Keratinocyte (primary cell): ENCODE data around the gene RPL37A. TPM values are rescaled to one million over a fixed set of nuclear protein-coding genes. Genes with fewer than 3 reads are reported as not detected.

Experiments
- DNase-seq: peaks from one replicate; pipeline ENCODE4 v3.0.0-alpha.2; 2011; ENCODE audit warnings: low read depth, missing footprints, low spot score
- FAIRE-seq: peaks from 2 replicates; lab custom pipeline; 2011; peaks lifted over from hg19 to GRCh38; lab: Jason Lieb, UNC
- H2AFZ ChIP-seq: 2 replicates; pipeline ENCODE4 v1.6.0; 2012; ENCODE audit warnings: low read length, control low read depth, inconsistent platforms; ENCODE audit not compliant: control insufficient read depth
- H3K27ac ChIP-seq: 2 replicates; pipeline ENCODE4 v1.5.1; 2011; ENCODE audit warnings: low read length; ENCODE audit not compliant: control insufficient read depth, insufficient read depth
- H3K27me3 ChIP-seq: 3 replicates; pipeline ENCODE4 v1.6.0; 2011; ENCODE audit warnings: low read length; ENCODE audit not compliant: control insufficient read depth, insufficient read depth; ENCODE audit errors: extremely low read depth
- H3K36me3 ChIP-seq, 2 experiments: 2 replicates in 1 of 2; 3 replicates in 1 of 2; pipeline ENCODE4 v1.5.1; 2011; ENCODE audit warnings: low read length in 2 of 2, mild to moderate bottlenecking in 1 of 2; ENCODE audit not compliant: control insufficient read depth in 2 of 2, insufficient read depth in 2 of 2; ENCODE audit errors: extremely low read depth in 1 of 2
- H3K4me1 ChIP-seq: 3 replicates; pipeline ENCODE4 v1.5.1; 2011; ENCODE audit warnings: low read length; ENCODE audit not compliant: control insufficient read depth, insufficient read depth; ENCODE audit errors: extremely low read depth
- H3K4me2 ChIP-seq: 3 replicates; pipeline ENCODE4 v1.6.0; 2011; ENCODE audit warnings: low read depth, low read length; ENCODE audit not compliant: control insufficient read depth, insufficient read depth; ENCODE audit errors: extremely low read depth
- H3K4me3 ChIP-seq, 3 experiments: fragments of 200-600 bp in 1 of 3; sonication (generic) in 1 of 3; 2 replicates in 2 of 3; 3 replicates in 1 of 3; pipeline ENCODE4 v1.5.1; 2011 to 2016; ENCODE audit warnings: low read length in 3 of 3, mild to moderate bottlenecking in 3 of 3, control low read depth in 2 of 3, inconsistent platforms in 1 of 3, low read depth in 1 of 3, mixed read lengths in 1 of 3, mixed run types in 1 of 3, moderate library complexity in 1 of 3; ENCODE audit not compliant: control insufficient read depth in 2 of 3, insufficient read depth in 2 of 3; ENCODE audit errors: extremely low read depth in 1 of 3
- H3K79me2 ChIP-seq: 2 replicates; pipeline ENCODE4 v1.6.0; 2012; ENCODE audit warnings: low read length; ENCODE audit not compliant: control insufficient read depth, insufficient read depth
- H3K9ac ChIP-seq: 3 replicates; pipeline ENCODE4 v1.6.0; 2011; ENCODE audit warnings: low read length; ENCODE audit not compliant: control insufficient read depth, insufficient read depth; ENCODE audit errors: extremely low read depth
- H3K9me1 ChIP-seq: 3 replicates; pipeline ENCODE4 v1.6.0; 2011; ENCODE audit warnings: low read length; ENCODE audit not compliant: control insufficient read depth, insufficient read depth; ENCODE audit errors: extremely low read depth
- H3K9me3 ChIP-seq: 2 replicates; pipeline ENCODE4 v1.5.1; 2012; ENCODE audit warnings: low read depth, low read length; ENCODE audit not compliant: control insufficient read depth
- H4K20me1 ChIP-seq: 3 replicates; pipeline ENCODE4 v1.6.0; 2011; ENCODE audit warnings: low read length; ENCODE audit not compliant: control insufficient read depth, insufficient read depth; ENCODE audit errors: extremely low read depth
- EZH2 ChIP-seq: IDR thresholded peaks from one replicate; pipeline ENCODE4 v1.6.1; 2012; ENCODE audit warnings: inconsistent platforms, mild to moderate bottlenecking, low read length, moderate library complexity
- dilution Hi-C: fragments of 300-500 bp; cut with MboI; formaldehyde crosslinking; loops from one replicate; pipeline ENCODE4 v1.7.0; 2020; ENCODE audit warnings: low sequenced_read_pairs; ENCODE audit not compliant: extremely low pct_ligation_motif_present
- polyA plus RNA-seq, 5 experiments: library from polyadenylated mRNA; depleted of rRNA in 3 of 5; stranded (reverse) in 3 of 5; stranded (forward) in 1 of 5; unstranded in 1 of 5; fragments of >200 nt; gene quantifications; 1 replicate in 1 of 5; 2 replicates in 3 of 5; 3 replicates in 1 of 5; pipeline versions ENCODE4 v1.2.1 to v1.2.3, GENCODE V29; 2011 to 2012; ENCODE audit warnings: missing spikeins in 2 of 5, low read depth in 1 of 5, low replicate concordance in 1 of 5
- TF ChIP-seq, protein P1 (sequence below), 3 experiments: IDR thresholded peaks in 1 of 3; conservative IDR thresholded peaks in 1 of 3; optimal IDR thresholded peaks in 1 of 3; 2 replicates in 2 of 3; 3 replicates in 1 of 3; pipeline versions ENCODE3 to v1.5.1; 2011; ENCODE audit warnings: low read length in 3 of 3, mild to moderate bottlenecking in 3 of 3, moderate library complexity in 2 of 3, control low read depth in 1 of 3, inconsistent platforms in 1 of 3; ENCODE audit not compliant: insufficient read depth in 2 of 3; ENCODE audit errors: extremely low read depth in 1 of 3

Gene RPL37A
- polyA plus RNA-seq, 1 donor (not counting 4 experiments of a cell fraction or from before 2014, with no cell fraction given): 4,257 TPM

DNA sequence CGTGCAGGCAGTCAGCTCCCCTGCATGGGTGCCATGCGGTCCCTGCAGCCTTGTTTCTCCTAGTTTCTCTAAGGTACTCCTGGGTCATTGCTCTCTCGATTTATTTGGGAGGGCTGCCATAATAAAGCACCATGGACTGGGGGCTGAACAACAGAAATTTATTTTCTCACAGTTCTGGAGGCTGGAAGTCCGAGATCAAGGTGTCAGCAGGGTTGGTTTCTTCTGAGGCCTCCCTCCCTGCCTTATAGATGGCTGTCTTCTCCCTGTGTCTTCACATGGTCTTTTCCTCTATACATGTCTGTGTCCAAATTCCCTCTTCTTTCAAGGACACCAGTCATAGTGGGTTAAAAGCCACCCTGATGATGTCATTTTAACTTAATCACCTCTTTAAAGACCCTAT is 40.5 kb downstream of the RPL37A start:
- H3K27me3 ChIP-seq: no peaks in the 10 kb centered on the region
- H3K9me3 ChIP-seq: no peaks in the 10 kb centered on the region
- H3K4me2 ChIP-seq: no peak overlapping the region
- no peaks in the 10 kb centered on the region for H3K36me3 ChIP-seq
- H3K27ac ChIP-seq: no peak overlapping the region
- H4K20me1 ChIP-seq: no peaks in the 10 kb centered on the region
- FAIRE-seq (no peak), DNase-seq (no peak)
- H2AFZ ChIP-seq: no peak overlapping the region
- no peak overlapping the region for H3K9ac ChIP-seq
- dilution Hi-C loops: no loop called here
- no peaks in the 10 kb centered on the region for H3K79me2 ChIP-seq
- H3K4me3 ChIP-seq: no peak overlapping the region
- peaks cover 54% of the 10 kb centered on the region for H3K4me1 ChIP-seq
- no peaks in the 10 kb centered on the region for H3K9me1 ChIP-seq
- TF ChIP-seq EZH2: no peak
- TF ChIP-seq, protein P1, sequence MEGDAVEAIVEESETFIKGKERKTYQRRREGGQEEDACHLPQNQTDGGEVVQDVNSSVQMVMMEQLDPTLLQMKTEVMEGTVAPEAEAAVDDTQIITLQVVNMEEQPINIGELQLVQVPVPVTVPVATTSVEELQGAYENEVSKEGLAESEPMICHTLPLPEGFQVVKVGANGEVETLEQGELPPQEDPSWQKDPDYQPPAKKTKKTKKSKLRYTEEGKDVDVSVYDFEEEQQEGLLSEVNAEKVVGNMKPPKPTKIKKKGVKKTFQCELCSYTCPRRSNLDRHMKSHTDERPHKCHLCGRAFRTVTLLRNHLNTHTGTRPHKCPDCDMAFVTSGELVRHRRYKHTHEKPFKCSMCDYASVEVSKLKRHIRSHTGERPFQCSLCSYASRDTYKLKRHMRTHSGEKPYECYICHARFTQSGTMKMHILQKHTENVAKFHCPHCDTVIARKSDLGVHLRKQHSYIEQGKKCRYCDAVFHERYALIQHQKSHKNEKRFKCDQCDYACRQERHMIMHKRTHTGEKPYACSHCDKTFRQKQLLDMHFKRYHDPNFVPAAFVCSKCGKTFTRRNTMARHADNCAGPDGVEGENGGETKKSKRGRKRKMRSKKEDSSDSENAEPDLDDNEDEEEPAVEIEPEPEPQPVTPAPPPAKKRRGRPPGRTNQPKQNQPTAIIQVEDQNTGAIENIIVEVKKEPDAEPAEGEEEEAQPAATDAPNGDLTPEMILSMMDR (optimal IDR thresholded peaks at IDR 0.05 in 1 of 3, IDR thresholded peaks at IDR 0.05 in 1 of 3, conservative IDR thresholded peaks at IDR 0.05 in 1 of 3; ENCODE audit: extremely low read depth in 1 of 3, insufficient read depth in 2 of 3, low read length in 3 of 3): no peak

DNA sequence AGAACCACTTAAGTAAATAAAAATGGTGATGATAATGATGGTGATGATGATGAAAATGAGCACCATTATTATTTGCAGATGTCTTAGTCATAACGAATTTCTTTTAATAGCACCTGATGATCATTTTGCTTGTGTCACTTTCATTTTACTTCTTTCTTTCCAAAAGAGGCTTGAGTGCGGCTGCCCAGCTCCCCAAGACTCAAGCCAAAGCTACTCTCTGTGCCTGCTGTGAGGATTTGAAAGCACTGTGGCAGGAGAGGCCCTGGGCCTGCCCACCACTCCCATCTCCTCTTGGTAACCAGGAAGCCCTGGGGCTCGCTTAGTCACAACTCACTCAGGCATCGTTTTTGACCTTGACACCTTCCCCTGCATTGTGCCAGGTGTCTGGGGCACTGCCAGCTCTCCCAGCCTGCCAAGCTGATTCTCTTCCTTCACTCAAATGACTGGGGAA is 41.2 kb downstream of the RPL37A start:
- H3K4me1 ChIP-seq: peaks cover 47% of the 10 kb centered on the region
- no peak overlapping the region for H2AFZ ChIP-seq
- FAIRE-seq: peak; percentile 95

More for the DNA sequence above, 41.2 kb downstream of the RPL37A start:
- Histone ChIP-seq H3K27ac (peak overlapping the region; percentile 47), H3K9ac (no peak overlapping the region), H3K9me1 (no peaks in the 10 kb centered on the region), H3K36me3 (no peaks in the 10 kb centered on the region), H3K9me3 (no peaks in the 10 kb centered on the region), H3K27me3 (no peaks in the 10 kb centered on the region), H4K20me1 (no peaks in the 10 kb centered on the region), H3K4me3 (no peak overlapping the region), H3K4me2 (peak overlapping the region; percentile 65), H3K79me2 (no peaks in the 10 kb centered on the region)
- no peak for DNase-seq
- dilution Hi-C loops: no loop called here
- no peak for TF ChIP-seq EZH2
- TF ChIP-seq, protein P1 (optimal IDR thresholded peaks at IDR 0.05 in 1 of 3, IDR thresholded peaks at IDR 0.05 in 1 of 3, conservative IDR thresholded peaks at IDR 0.05 in 1 of 3; ENCODE audit: extremely low read depth in 1 of 3, insufficient read depth in 2 of 3, low read length in 3 of 3): no peak
